Measurements from ENCODE around the gene DDAH1.
A peak's percentile ranks its signal among the peaks of the same experiment; 100 is the strongest.
"Not testable (repeated sequence)": the region's sequence is repeated elsewhere in the genome, so short reads cannot be mapped to it uniquely, and the experiment has no call there.

The DDAH1 gene

GRCh38 chr1:85470130-85470529 lies 5.2 kb upstream of the DDAH1 start:
- H4K5ac ChIP-seq (ENCODE audit: low read length); DNase-seq; H2AK5ac ChIP-seq (ENCODE audit: low read length); H3K4ac ChIP-seq (ENCODE audit: low read depth, low read length); H3K79me1 ChIP-seq (ENCODE audit: low read length); H2BK5ac ChIP-seq (ENCODE audit: low read length); H3K79me2 ChIP-seq (ENCODE audit: control insufficient read depth, insufficient read depth, low read length); H3K36me3 ChIP-seq (ENCODE audit: control insufficient read depth, insufficient read depth, low read length); H4K8ac ChIP-seq (ENCODE audit: low read depth, low read length); H3K56ac ChIP-seq (ENCODE audit: low read length); H3K18ac ChIP-seq (ENCODE audit: low read length); H3K4me2 ChIP-seq (ENCODE audit: low read length); H3K27ac ChIP-seq (ENCODE audit: low read depth, low read length); H2BK120ac ChIP-seq (ENCODE audit: low read depth, low read length); H3K4me1 ChIP-seq (ENCODE audit: control insufficient read depth, low read depth, low read length); H2BK15ac ChIP-seq (replicated peaks; ENCODE audit: low read depth); H3K4me3 ChIP-seq (ENCODE audit: low read length); H3K27me3 ChIP-seq (ENCODE audit: insufficient read depth, low read length, poor library complexity); H3K9ac ChIP-seq (ENCODE audit: low read length); H3K23ac ChIP-seq (ENCODE audit: low read length): not testable (repeated sequence)
- no CpG with 5 or more reads among the region's 2 CpGs for WGBS (ENCODE audit: extremely low coverage, insufficient coverage, low lambda C conversion rate)

DNA sequence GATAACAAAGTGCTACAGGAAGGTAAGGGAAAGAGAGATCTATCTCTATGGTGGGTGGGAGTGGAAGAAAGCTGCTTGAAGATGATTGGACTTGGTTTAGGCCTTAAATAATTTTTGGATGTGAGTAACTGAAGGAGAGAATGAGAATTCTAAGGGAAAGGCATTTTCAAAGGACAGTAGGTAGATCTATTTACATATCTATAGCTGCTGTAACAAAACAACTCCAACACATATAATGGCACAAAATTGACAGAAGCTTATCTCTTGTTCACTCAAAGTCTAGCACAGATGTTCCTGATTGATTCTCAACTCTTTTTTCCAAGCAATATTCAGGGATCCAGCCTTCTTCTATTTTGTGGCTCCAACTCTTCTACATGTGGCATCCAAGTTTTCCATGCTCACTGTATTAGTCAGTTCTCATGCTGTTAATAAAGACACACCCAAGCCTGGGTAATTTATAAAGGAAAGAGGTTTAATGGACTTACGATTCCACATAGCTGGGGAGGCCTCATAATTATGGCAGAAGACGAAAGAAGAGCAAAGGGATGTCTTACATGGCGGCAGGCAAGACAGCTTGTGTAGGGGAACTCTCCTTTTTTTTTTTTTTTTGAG lies 3.1 kb upstream of the DDAH1 start:
- H3K9ac ChIP-seq (ENCODE audit: low read length), result no peak overlapping the region
- H3K79me2 ChIP-seq (ENCODE audit: control insufficient read depth, insufficient read depth, low read length), result no peaks in the 10 kb centered on the region
- no peaks in the 10 kb centered on the region for H3K36me3 ChIP-seq (ENCODE audit: control insufficient read depth, insufficient read depth, low read length)
- H3K4ac ChIP-seq (ENCODE audit: low read depth, low read length), result no peak overlapping the region
- no peak overlapping the region for H3K4me2 ChIP-seq (ENCODE audit: low read length)
- peaks cover 2% of the 10 kb centered on the region for H3K27me3 ChIP-seq (ENCODE audit: insufficient read depth, low read length, poor library complexity)
- H3K4me3 ChIP-seq (ENCODE audit: low read length), result no peak overlapping the region
- H2BK5ac ChIP-seq (ENCODE audit: low read length), result no peak overlapping the region
- no peak overlapping the region for H4K8ac ChIP-seq (ENCODE audit: low read depth, low read length)
- no peak overlapping the region for H2BK120ac ChIP-seq (ENCODE audit: low read depth, low read length)
- H3K79me1 ChIP-seq (ENCODE audit: low read length), result no peaks in the 10 kb centered on the region
- DNase-seq, result no peak
- no peak overlapping the region for H2BK15ac ChIP-seq (replicated peaks; ENCODE audit: low read depth)
- H3K18ac ChIP-seq (ENCODE audit: low read length), result no peak overlapping the region
- no CpG with 5 or more reads among the region's 3 CpGs for WGBS (ENCODE audit: extremely low coverage, insufficient coverage, low lambda C conversion rate)
- H3K23ac ChIP-seq (ENCODE audit: low read length), result no peak overlapping the region
- no peak overlapping the region for H4K5ac ChIP-seq (ENCODE audit: low read length)
- no peak overlapping the region for H2AK5ac ChIP-seq (ENCODE audit: low read length)
- H3K27ac ChIP-seq (ENCODE audit: low read depth, low read length), result no peak overlapping the region
- peaks cover 2% of the 10 kb centered on the region for H3K4me1 ChIP-seq (ENCODE audit: control insufficient read depth, low read depth, low read length)
- no peak overlapping the region for H3K56ac ChIP-seq (ENCODE audit: low read length)

- Histone ChIP-seq H3K27ac (ENCODE audit: low read depth, low read length) (no peak overlapping the region), H3K56ac (ENCODE audit: low read length) (no peak overlapping the region), H3K4me3 (ENCODE audit: low read length) (no peak overlapping the region), H3K23ac (ENCODE audit: low read length) (no peak overlapping the region), H4K8ac (ENCODE audit: low read depth, low read length) (no peak overlapping the region), H3K27me3 (ENCODE audit: insufficient read depth, low read length, poor library complexity) (peaks cover 2% of the 10 kb centered on the region), H3K79me2 (ENCODE audit: control insufficient read depth, insufficient read depth, low read length) (no peaks in the 10 kb centered on the region), H4K5ac (ENCODE audit: low read length) (no peak overlapping the region), H3K4ac (ENCODE audit: low read depth, low read length) (no peak overlapping the region), H3K36me3 (ENCODE audit: control insufficient read depth, insufficient read depth, low read length) (no peaks in the 10 kb centered on the region), H2BK120ac (ENCODE audit: low read depth, low read length) (no peak overlapping the region), H3K18ac (ENCODE audit: low read length) (no peak overlapping the region), H2BK5ac (ENCODE audit: low read length) (no peak overlapping the region), H3K4me2 (ENCODE audit: low read length) (no peak overlapping the region), H3K9ac (ENCODE audit: low read length) (no peak overlapping the region), H2AK5ac (ENCODE audit: low read length) (no peak overlapping the region), H3K79me1 (ENCODE audit: low read length) (no peaks in the 10 kb centered on the region), H2BK15ac (replicated peaks; ENCODE audit: low read depth) (no peak overlapping the region), H3K4me1 (ENCODE audit: control insufficient read depth, low read depth, low read length) (peaks cover 2% of the 10 kb centered on the region)
- whole genome bisulfite sequencing (ENCODE audit: extremely low coverage, insufficient coverage, low lambda C conversion rate), result no CpG with 5 or more reads among the region's 5 CpGs
- no peak for DNase-seq
These were observed 2.1 kb upstream of the DDAH1 start for GRCh38 chr1:85467036-85467435.

DNA sequence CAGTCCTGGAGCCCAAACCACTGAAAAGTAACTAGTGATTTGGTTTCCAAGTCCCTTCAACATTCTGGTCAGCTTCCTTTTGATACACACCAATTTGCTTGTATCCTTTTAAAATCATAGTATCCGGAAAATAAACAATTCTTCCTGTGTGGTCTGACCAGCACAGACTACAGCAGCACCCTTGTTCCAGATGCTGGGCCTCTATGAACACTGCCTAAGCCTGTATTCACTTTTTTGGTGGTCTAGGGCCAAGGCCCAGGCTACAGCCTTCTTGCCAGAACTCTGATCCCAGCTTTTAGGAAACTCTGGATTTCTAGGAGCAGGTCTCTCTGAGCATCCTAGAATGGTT lies 801 bp upstream of the DDAH1 start:
- Histone ChIP-seq H3K4ac (ENCODE audit: low read depth, low read length) (no peak overlapping the region), H3K27ac (ENCODE audit: low read depth, low read length) (no peak overlapping the region), H3K18ac (ENCODE audit: low read length) (no peak overlapping the region), H3K4me2 (ENCODE audit: low read length) (no peak overlapping the region), H3K23ac (ENCODE audit: low read length) (no peak overlapping the region), H4K5ac (ENCODE audit: low read length) (no peak overlapping the region), H3K79me2 (ENCODE audit: control insufficient read depth, insufficient read depth, low read length) (no peaks in the 10 kb centered on the region), H2BK15ac (replicated peaks; ENCODE audit: low read depth) (no peak overlapping the region), H3K4me3 (ENCODE audit: low read length) (no peak overlapping the region), H2BK5ac (ENCODE audit: low read length) (no peak overlapping the region), H2AK5ac (ENCODE audit: low read length) (no peak overlapping the region), H3K79me1 (ENCODE audit: low read length) (no peaks in the 10 kb centered on the region), H2BK120ac (ENCODE audit: low read depth, low read length) (no peak overlapping the region), H3K36me3 (ENCODE audit: control insufficient read depth, insufficient read depth, low read length) (no peaks in the 10 kb centered on the region), H3K9ac (ENCODE audit: low read length) (no peak overlapping the region), H4K8ac (ENCODE audit: low read depth, low read length) (no peak overlapping the region), H3K27me3 (ENCODE audit: insufficient read depth, low read length, poor library complexity) (peaks cover 2% of the 10 kb centered on the region), H3K4me1 (ENCODE audit: control insufficient read depth, low read depth, low read length) (peaks cover 2% of the 10 kb centered on the region), H3K56ac (ENCODE audit: low read length) (no peak overlapping the region)
- no peak for DNase-seq
- no CpG with 5 or more reads among the region's 1 CpG for WGBS (ENCODE audit: extremely low coverage, insufficient coverage, low lambda C conversion rate)

- H3K27ac ChIP-seq (ENCODE audit: low read depth, low read length), result peak overlapping the region; percentile 40
- no peak overlapping the region for H3K18ac ChIP-seq (ENCODE audit: low read length)
- H4K5ac ChIP-seq (ENCODE audit: low read length), result no peak overlapping the region
- peak overlapping the region; percentile 77 for H3K9ac ChIP-seq (ENCODE audit: low read length)
- H3K56ac ChIP-seq (ENCODE audit: low read length), result peak overlapping the region; percentile 98
- H3K4me2 ChIP-seq (ENCODE audit: low read length), result peak overlapping the region; percentile 88
- peak overlapping the region; percentile 45 for H3K4me3 ChIP-seq (ENCODE audit: low read length)
- peaks cover 2% of the 10 kb centered on the region for H3K4me1 ChIP-seq (ENCODE audit: control insufficient read depth, low read depth, low read length)
- H3K79me1 ChIP-seq (ENCODE audit: low read length), result no peaks in the 10 kb centered on the region
- H3K27me3 ChIP-seq (ENCODE audit: insufficient read depth, low read length, poor library complexity), result peaks cover 2% of the 10 kb centered on the region
- H3K4ac ChIP-seq (ENCODE audit: low read depth, low read length), result no peak overlapping the region
- H4K8ac ChIP-seq (ENCODE audit: low read depth, low read length), result no peak overlapping the region
- no peak overlapping the region for H2BK5ac ChIP-seq (ENCODE audit: low read length)
- DNase-seq, result peak; percentile 81
- H3K23ac ChIP-seq (ENCODE audit: low read length), result no peak overlapping the region
- no peak overlapping the region for H2BK15ac ChIP-seq (replicated peaks; ENCODE audit: low read depth)
- no peaks in the 10 kb centered on the region for H3K79me2 ChIP-seq (ENCODE audit: control insufficient read depth, insufficient read depth, low read length)
- no peak overlapping the region for H2AK5ac ChIP-seq (ENCODE audit: low read length)
- H2BK120ac ChIP-seq (ENCODE audit: low read depth, low read length), result no peak overlapping the region
- WGBS (ENCODE audit: extremely low coverage, insufficient coverage, low lambda C conversion rate), result no CpG with 5 or more reads among the region's 72 CpGs
- no peaks in the 10 kb centered on the region for H3K36me3 ChIP-seq (ENCODE audit: control insufficient read depth, insufficient read depth, low read length)
These were observed 361 bp downstream of the DDAH1 start for GRCh38 chr1:85464497-85465098.

Measured in mesendoderm (in vitro differentiated cells).